Measurements from ENCODE around the gene SSNA1. TPM values are rescaled to one million over a fixed set of nuclear protein-coding genes. Genes with fewer than 3 reads are reported as not detected.

The SSNA1 gene
- total and polyA plus RNA-seq, 9 of the 15 experiments (the other 6 are each of a cell fraction or from before 2014, with no cell fraction given): 1.9 to 130 (median 57.1) TPM

GRCh38 chr9:137200311-137201204, 12.1 kb downstream of the SSNA1 start, which contains the start of gene TPRN (continued):
- TF ChIP-seq CHD7 (IDR thresholded peaks at IDR 0.05; ENCODE audit: low read depth, low read length) (no peak), ZBTB9 (CRISPR knock-in tag; IDR thresholded peaks at IDR 0.05) (peak; percentile 84; the same call in 1 of the 2 replicates), FIP1L1 (IDR thresholded peaks at IDR 0.05; ENCODE audit: low read depth, low read length, poor library complexity, severe bottlenecking) (no peak), GTF2F1 (IDR thresholded peaks at IDR 0.05; ENCODE audit: low read depth, low read length) (peak; percentile 51; the same call in 1 of the 2 replicates), GABPB2 (CRISPR knock-in tag; conservative IDR thresholded peaks at IDR 0.05) (no peak), SREBF1 (IDR thresholded peaks at IDR 0.05; ENCODE audit: borderline replicate concordance, low read depth, low read length) (0 out of 2 replicates have a peak, but pooled peaks have one; percentile 25), FOXP1 (CRISPR knock-in tag; IDR thresholded peaks at IDR 0.05) (no peak), ZNF639 (CRISPR knock-in tag; conservative IDR thresholded peaks at IDR 0.05 in 1 of 2, IDR thresholded peaks at IDR 0.05 in 1 of 2) (peak in 1 of 2 experiments; percentile 91; a peak in 2 of 4 replicates), PHF8 (IDR thresholded peaks at IDR 0.05; ENCODE audit: borderline replicate concordance, low read length) (peak; percentile 81; the same call in 1 of the 2 replicates)
